Cerebellar cortex (tissue), 1 donor: Measurements from ENCODE around the gene RPL10.

Experiments used
- DNase-seq: peaks from one replicate; pipeline ENCODE4 v3.0.0-alpha.2; 2015; ENCODE audit warnings: low spot score

RPL10 gene

GRCh38 chrX:154449618-154450017, 51.4 kb downstream of the RPL10 start:
- no peak for DNase-seq

- no peak for DNase-seq
Measured at GRCh38 chrX:154450312-154450711, 52.1 kb downstream of the RPL10 start.
